ENCODE results near the gene CARS1.

The CARS1 gene

GRCh38 chr11:3002871-3003270, 54.4 kb downstream of the CARS1 start:
- WGBS, 2 donors (ENCODE audit: extremely low coverage in 2 of 2, insufficient read length in 2 of 2, insufficient replicate concordance in 1 of 2) = no CpG with 5 or more reads among the region's 8 CpGs
- Histone ChIP-seq H3K18ac (ENCODE audit: low read length) (no peak overlapping the region), H3K9me3 (replicated peaks in 1 of 2; ENCODE audit: control insufficient read depth in 2 of 2, insufficient read depth in 1 of 2, low read depth in 1 of 2, low read length in 2 of 2) (no peaks in the 10 kb centered on the region), H4K91ac (ENCODE audit: low read depth, low read length, poor library complexity) (no peak overlapping the region), H3K9ac (ENCODE audit: low read depth, low read length, poor library complexity) (peak overlapping the region; percentile 61), H3K23ac (ENCODE audit: low read depth, low read length, poor library complexity) (peak overlapping the region; percentile 5), H3K27me3 (ENCODE audit: control insufficient read depth in 3 of 3, insufficient read depth in 3 of 3, low read depth in 1 of 3, low read length in 3 of 3) (no peaks in the 10 kb centered on the region), H2AFZ (ENCODE audit: low read length) (no peak overlapping the region), H3K4me2 (ENCODE audit: insufficient read depth, low read length, poor library complexity, severe bottlenecking) (no peak overlapping the region), H2AK5ac (ENCODE audit: low read depth, low read length) (no peak overlapping the region), H2BK120ac (ENCODE audit: low read depth, low read length) (no peak overlapping the region), H3K36me3 (replicated peaks in 1 of 2; ENCODE audit: control insufficient read depth in 2 of 2, insufficient read depth in 2 of 2, low read length in 2 of 2) (peaks cover 41 to 79% of the 10 kb centered on the region in 2 donors), H2BK12ac (ENCODE audit: low read length) (no peak overlapping the region), H3K14ac (ENCODE audit: low read length) (no peak overlapping the region), H3K79me1 (ENCODE audit: low read depth, low read length) (peaks cover 1% of the 10 kb centered on the region), H2BK15ac (ENCODE audit: low read length) (no peak overlapping the region), H4K8ac (ENCODE audit: low read depth, low read length) (no peak overlapping the region), H3K4me3 (ENCODE audit: low read length in 2 of 2) (no peak overlapping the region), H3K4me1 (ENCODE audit: control insufficient read depth in 2 of 2, insufficient read depth in 1 of 2, low read depth in 1 of 2, low read length in 2 of 2) (peaks cover 0 to 11% of the 10 kb centered on the region in 2 donors), H2BK5ac (ENCODE audit: low read length) (no peak overlapping the region), H3K27ac (replicated peaks; ENCODE audit: low read length) (no peak overlapping the region), H3K4ac (ENCODE audit: low read length) (no peak overlapping the region)
- no peak for DNase-seq (ENCODE audit: low spot score)

GRCh38 chr11:3002351-3002861, 54.8 kb downstream of the CARS1 start:
- WGBS, 2 donors (ENCODE audit: extremely low coverage in 2 of 2, insufficient read length in 2 of 2, insufficient replicate concordance in 1 of 2) = no CpG with 5 or more reads among the region's 8 CpGs
- Histone ChIP-seq H3K27ac (replicated peaks; ENCODE audit: low read length) (no peak overlapping the region), H3K79me1 (ENCODE audit: low read depth, low read length) (peaks cover 1% of the 10 kb centered on the region)

GRCh38 chr11:3001496-3001895, 55.7 kb downstream of the CARS1 start:
- no peaks in the 10 kb centered on the region for H3K27me3 ChIP-seq (ENCODE audit: control insufficient read depth in 3 of 3, insufficient read depth in 3 of 3, low read depth in 1 of 3, low read length in 3 of 3)
- H3K14ac ChIP-seq (ENCODE audit: low read length) = no peak overlapping the region
- peaks cover 1% of the 10 kb centered on the region for H3K79me1 ChIP-seq (ENCODE audit: low read depth, low read length)
- H3K23ac ChIP-seq (ENCODE audit: low read depth, low read length, poor library complexity) = peak overlapping the region; percentile 27
- H4K91ac ChIP-seq (ENCODE audit: low read depth, low read length, poor library complexity) = no peak overlapping the region
- no CpG with 5 or more reads among the region's 6 CpGs for WGBS, 2 donors (ENCODE audit: extremely low coverage in 2 of 2, insufficient read length in 2 of 2, insufficient replicate concordance in 1 of 2)
- peak overlapping the region; percentile 17 for H4K8ac ChIP-seq (ENCODE audit: low read depth, low read length)
- no peak overlapping the region for H2AK5ac ChIP-seq (ENCODE audit: low read depth, low read length)
- H3K9ac ChIP-seq (ENCODE audit: low read depth, low read length, poor library complexity) = no peak overlapping the region
- no peak overlapping the region for H3K4me2 ChIP-seq (ENCODE audit: insufficient read depth, low read length, poor library complexity, severe bottlenecking)
- no peaks in the 10 kb centered on the region for H3K9me3 ChIP-seq (replicated peaks in 1 of 2; ENCODE audit: control insufficient read depth in 2 of 2, insufficient read depth in 1 of 2, low read depth in 1 of 2, low read length in 2 of 2)
- no peak overlapping the region for H3K18ac ChIP-seq (ENCODE audit: low read length)
- no peak for DNase-seq (ENCODE audit: low spot score)
- H3K4me3 ChIP-seq (ENCODE audit: low read length in 2 of 2) = no peak overlapping the region
- no peak overlapping the region for H2BK12ac ChIP-seq (ENCODE audit: low read length)
- H2AFZ ChIP-seq (ENCODE audit: low read length) = no peak overlapping the region
- no peak overlapping the region for H2BK120ac ChIP-seq (ENCODE audit: low read depth, low read length)
- H3K4me1 ChIP-seq (ENCODE audit: control insufficient read depth in 2 of 2, insufficient read depth in 1 of 2, low read depth in 1 of 2, low read length in 2 of 2) = peaks cover 0 to 11% of the 10 kb centered on the region in 2 donors
- H2BK5ac ChIP-seq (ENCODE audit: low read length) = no peak overlapping the region
- no peak overlapping the region for H2BK15ac ChIP-seq (ENCODE audit: low read length)
- no peak overlapping the region for H3K27ac ChIP-seq (replicated peaks; ENCODE audit: low read length)
- no peak overlapping the region for H3K4ac ChIP-seq (ENCODE audit: low read length)
- peaks cover 30 to 67% of the 10 kb centered on the region in 2 donors for H3K36me3 ChIP-seq (replicated peaks in 1 of 2; ENCODE audit: control insufficient read depth in 2 of 2, insufficient read depth in 2 of 2, low read length in 2 of 2)

More at GRCh38 chr11:3002351-3002861, 54.8 kb downstream of the CARS1 start:
- H4K8ac ChIP-seq (ENCODE audit: low read depth, low read length) = no peak overlapping the region
- H3K18ac ChIP-seq (ENCODE audit: low read length) = no peak overlapping the region
- H3K23ac ChIP-seq (ENCODE audit: low read depth, low read length, poor library complexity) = no peak overlapping the region
- no peak for DNase-seq (ENCODE audit: low spot score)
- H3K4ac ChIP-seq (ENCODE audit: low read length) = no peak overlapping the region
- H3K9ac ChIP-seq (ENCODE audit: low read depth, low read length, poor library complexity) = peak overlapping the region; percentile 61
- no peak overlapping the region for H2BK5ac ChIP-seq (ENCODE audit: low read length)
- no peak overlapping the region for H2BK12ac ChIP-seq (ENCODE audit: low read length)
- H2AK5ac ChIP-seq (ENCODE audit: low read depth, low read length) = no peak overlapping the region
- H2BK15ac ChIP-seq (ENCODE audit: low read length) = no peak overlapping the region
- H2BK120ac ChIP-seq (ENCODE audit: low read depth, low read length) = no peak overlapping the region
- no peak overlapping the region for H3K4me2 ChIP-seq (ENCODE audit: insufficient read depth, low read length, poor library complexity, severe bottlenecking)
- no peak overlapping the region for H3K4me3 ChIP-seq (ENCODE audit: low read length in 2 of 2)
- no peak overlapping the region for H4K91ac ChIP-seq (ENCODE audit: low read depth, low read length, poor library complexity)
- H3K4me1 ChIP-seq (ENCODE audit: control insufficient read depth in 2 of 2, insufficient read depth in 1 of 2, low read depth in 1 of 2, low read length in 2 of 2) = peaks cover 0 to 11% of the 10 kb centered on the region in 2 donors
- H3K9me3 ChIP-seq (replicated peaks in 1 of 2; ENCODE audit: control insufficient read depth in 2 of 2, insufficient read depth in 1 of 2, low read depth in 1 of 2, low read length in 2 of 2) = no peaks in the 10 kb centered on the region
- no peaks in the 10 kb centered on the region for H3K27me3 ChIP-seq (ENCODE audit: control insufficient read depth in 3 of 3, insufficient read depth in 3 of 3, low read depth in 1 of 3, low read length in 3 of 3)
- peaks cover 37 to 74% of the 10 kb centered on the region in 2 donors for H3K36me3 ChIP-seq (replicated peaks in 1 of 2; ENCODE audit: control insufficient read depth in 2 of 2, insufficient read depth in 2 of 2, low read length in 2 of 2)
- no peak overlapping the region for H2AFZ ChIP-seq (ENCODE audit: low read length)
- no peak overlapping the region for H3K14ac ChIP-seq (ENCODE audit: low read length)

- no peak overlapping the region for H3K27ac ChIP-seq (replicated peaks; ENCODE audit: low read length)
- DNase-seq (ENCODE audit: low spot score) = no peak
- no CpG with 5 or more reads among the region's 17 CpGs for WGBS, 2 donors (ENCODE audit: extremely low coverage in 2 of 2, insufficient read length in 2 of 2, insufficient replicate concordance in 1 of 2)
These were observed 56.9 kb downstream of the CARS1 start for GRCh38 chr11:3000032-3000961.

More at GRCh38 chr11:3000032-3000961, 56.9 kb downstream of the CARS1 start:
- no peak overlapping the region for H2BK12ac ChIP-seq (ENCODE audit: low read length)
- H3K4me1 ChIP-seq (ENCODE audit: control insufficient read depth in 2 of 2, insufficient read depth in 1 of 2, low read depth in 1 of 2, low read length in 2 of 2) = peaks cover 0 to 11% of the 10 kb centered on the region in 2 donors
- H3K4ac ChIP-seq (ENCODE audit: low read length) = no peak overlapping the region
- H3K27me3 ChIP-seq (ENCODE audit: control insufficient read depth in 3 of 3, insufficient read depth in 3 of 3, low read depth in 1 of 3, low read length in 3 of 3) = no peaks in the 10 kb centered on the region
- H2AFZ ChIP-seq (ENCODE audit: low read length) = no peak overlapping the region
- H3K9ac ChIP-seq (ENCODE audit: low read depth, low read length, poor library complexity) = no peak overlapping the region
- no peak overlapping the region for H4K8ac ChIP-seq (ENCODE audit: low read depth, low read length)
- H3K36me3 ChIP-seq (replicated peaks in 1 of 2; ENCODE audit: control insufficient read depth in 2 of 2, insufficient read depth in 2 of 2, low read length in 2 of 2) = peaks cover 30 to 56% of the 10 kb centered on the region in 2 donors
- no peaks in the 10 kb centered on the region for H3K9me3 ChIP-seq (replicated peaks in 1 of 2; ENCODE audit: control insufficient read depth in 2 of 2, insufficient read depth in 1 of 2, low read depth in 1 of 2, low read length in 2 of 2)
- no peak overlapping the region for H2BK15ac ChIP-seq (ENCODE audit: low read length)
- H2BK120ac ChIP-seq (ENCODE audit: low read depth, low read length) = no peak overlapping the region
- no peak overlapping the region for H3K4me2 ChIP-seq (ENCODE audit: insufficient read depth, low read length, poor library complexity, severe bottlenecking)
- H3K23ac ChIP-seq (ENCODE audit: low read depth, low read length, poor library complexity) = no peak overlapping the region
- no peak overlapping the region for H4K91ac ChIP-seq (ENCODE audit: low read depth, low read length, poor library complexity)
- H2AK5ac ChIP-seq (ENCODE audit: low read depth, low read length) = no peak overlapping the region
- no peak overlapping the region for H2BK5ac ChIP-seq (ENCODE audit: low read length)
- H3K18ac ChIP-seq (ENCODE audit: low read length) = no peak overlapping the region
- peaks cover 1% of the 10 kb centered on the region for H3K79me1 ChIP-seq (ENCODE audit: low read depth, low read length)
- peak overlapping the region; percentile 10 for H3K14ac ChIP-seq (ENCODE audit: low read length)
- peak overlapping the region in 1 of 2 donors; percentile 12 for H3K4me3 ChIP-seq (ENCODE audit: low read length in 2 of 2)

All from neuronal stem cell (in vitro differentiated cells).